ENCODE results near the gene FHOD3.

GRCh38 chr18:36354989-36355388 lies 57.5 kb downstream of the FHOD3 start:
- TF ChIP-seq REST (tag by site-specific recombination; IDR thresholded peaks at IDR 0.05), result no peak
- TF ChIP-seq, protein P1, sequence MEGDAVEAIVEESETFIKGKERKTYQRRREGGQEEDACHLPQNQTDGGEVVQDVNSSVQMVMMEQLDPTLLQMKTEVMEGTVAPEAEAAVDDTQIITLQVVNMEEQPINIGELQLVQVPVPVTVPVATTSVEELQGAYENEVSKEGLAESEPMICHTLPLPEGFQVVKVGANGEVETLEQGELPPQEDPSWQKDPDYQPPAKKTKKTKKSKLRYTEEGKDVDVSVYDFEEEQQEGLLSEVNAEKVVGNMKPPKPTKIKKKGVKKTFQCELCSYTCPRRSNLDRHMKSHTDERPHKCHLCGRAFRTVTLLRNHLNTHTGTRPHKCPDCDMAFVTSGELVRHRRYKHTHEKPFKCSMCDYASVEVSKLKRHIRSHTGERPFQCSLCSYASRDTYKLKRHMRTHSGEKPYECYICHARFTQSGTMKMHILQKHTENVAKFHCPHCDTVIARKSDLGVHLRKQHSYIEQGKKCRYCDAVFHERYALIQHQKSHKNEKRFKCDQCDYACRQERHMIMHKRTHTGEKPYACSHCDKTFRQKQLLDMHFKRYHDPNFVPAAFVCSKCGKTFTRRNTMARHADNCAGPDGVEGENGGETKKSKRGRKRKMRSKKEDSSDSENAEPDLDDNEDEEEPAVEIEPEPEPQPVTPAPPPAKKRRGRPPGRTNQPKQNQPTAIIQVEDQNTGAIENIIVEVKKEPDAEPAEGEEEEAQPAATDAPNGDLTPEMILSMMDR (tag by site-specific recombination; IDR thresholded peaks at IDR 0.05), result no peak
- no peak for TF ChIP-seq ZNF768 (tag by site-specific recombination; IDR thresholded peaks at IDR 0.05)
- no peak for TF ChIP-seq GLI2 (tag by site-specific recombination; IDR thresholded peaks at IDR 0.05; ENCODE audit: borderline replicate concordance, low read depth)
- TF ChIP-seq ZNF629 (tag by site-specific recombination; IDR thresholded peaks at IDR 0.05), result no peak
- TF ChIP-seq ZNF626 (tag by site-specific recombination; IDR thresholded peaks at IDR 0.05), result no peak
- no peak for TF ChIP-seq ZNF23 (tag by site-specific recombination; IDR thresholded peaks at IDR 0.05; ENCODE audit: borderline replicate concordance)
- TF ChIP-seq ZNF24 (tag by site-specific recombination; IDR thresholded peaks at IDR 0.05), result no peak
- no peak for TF ChIP-seq ELK4 (IDR thresholded peaks at IDR 0.05; ENCODE audit: borderline replicate concordance, low read depth, low read length)
- TF ChIP-seq ATF2 (tag by site-specific recombination; IDR thresholded peaks at IDR 0.05; ENCODE audit: low read depth), result no peak
- TF ChIP-seq OVOL3 (tag by site-specific recombination; IDR thresholded peaks at IDR 0.05), result no peak
- no peak for TF ChIP-seq BCL11A (tag by site-specific recombination; IDR thresholded peaks at IDR 0.05; ENCODE audit: low read depth)
- no peak for TF ChIP-seq ZNF140 (tag by site-specific recombination; IDR thresholded peaks at IDR 0.05)
- TF ChIP-seq GLI4 (tag by site-specific recombination; IDR thresholded peaks at IDR 0.05), result no peak
